Glutamatergic neuron (in vitro differentiated cells): Measurements from ENCODE around the gene EREG. TPM values are rescaled to one million over a fixed set of nuclear protein-coding genes. Genes with fewer than 3 reads are reported as not detected.

Source experiments
- DNase-seq: peaks from one replicate; pipeline ENCODE4 v3.0.0; 2022
- H3K27ac Mint-ChIP-seq: one replicate; pipeline ENCODE4 v1.8.0; 2020; ENCODE audit warnings: mild to moderate bottlenecking, mixed read lengths, inconsistent platforms; ENCODE audit not compliant: unreplicated experiment
- H3K27me3 Mint-ChIP-seq: one replicate; pipeline ENCODE4 v1.8.0; 2020; ENCODE audit warnings: mild to moderate bottlenecking, moderate library complexity, mixed read lengths, inconsistent platforms; ENCODE audit not compliant: unreplicated experiment
- H3K36me3 Mint-ChIP-seq: one replicate; pipeline ENCODE4 v1.8.0; 2020; ENCODE audit warnings: mild to moderate bottlenecking, mixed read lengths, inconsistent platforms; ENCODE audit not compliant: unreplicated experiment
- H3K4me1 Mint-ChIP-seq: one replicate; pipeline ENCODE4 v1.8.0; 2020; ENCODE audit warnings: mild to moderate bottlenecking, low read depth, mixed read lengths, inconsistent platforms; ENCODE audit not compliant: unreplicated experiment
- H3K4me3 Mint-ChIP-seq: one replicate; pipeline ENCODE4 v1.8.0; 2020; ENCODE audit warnings: mild to moderate bottlenecking, mixed read lengths, inconsistent platforms; ENCODE audit not compliant: unreplicated experiment
- H3K9me3 Mint-ChIP-seq: one replicate; pipeline ENCODE4 v1.8.0; 2020; ENCODE audit warnings: mild to moderate bottlenecking, moderate library complexity, mixed read lengths, inconsistent platforms; ENCODE audit not compliant: unreplicated experiment
- CTCF ChIP-seq: fragments of 200-600 bp; sonication (generic); IDR thresholded peaks from one replicate; pipeline ENCODE4 v1.5.0; 2021; ENCODE audit not compliant: partially characterized antibody, unreplicated experiment
- total RNA-seq: library from RNA; stranded (reverse); fragmentation: NEBNext Ultra II Directional; extraction: Animal tissue kit (Norgen Biotek cat#: 25700); gene quantifications from one replicate; pipeline ENCODE4 v1.2.1, GENCODE V29; 2021; ENCODE audit not compliant: unreplicated experiment

EREG gene
- total RNA-seq, 1 donor from 2014 or later: not detected

- H3K27me3 Mint-ChIP-seq: peaks cover 2% of the 10 kb centered on the region
- H3K27ac Mint-ChIP-seq: no peak overlapping the region
- TF ChIP-seq CTCF: no peak
- H3K4me3 Mint-ChIP-seq: no peak overlapping the region
- DNase-seq: no peak
- no peaks in the 10 kb centered on the region for H3K4me1 Mint-ChIP-seq
- H3K9me3 Mint-ChIP-seq: no peaks in the 10 kb centered on the region
- no peaks in the 10 kb centered on the region for H3K36me3 Mint-ChIP-seq
Observed at GRCh38 chr4:74390677-74391076, 25.7 kb downstream of the EREG start.

- no peak for TF ChIP-seq CTCF
- Mint-ChIP-seq H3K27me3 (peaks cover 2% of the 10 kb centered on the region), H3K36me3 (no peaks in the 10 kb centered on the region)
Observed at GRCh38 chr4:74391346-74391745, 26.4 kb downstream of the EREG start.

GRCh38 chr4:74391890-74392475 is 27.0 kb downstream of the EREG start:
- H3K4me1 Mint-ChIP-seq: no peaks in the 10 kb centered on the region
- no peak overlapping the region for H3K4me3 Mint-ChIP-seq
- peaks cover 2% of the 10 kb centered on the region for H3K27me3 Mint-ChIP-seq
- no peaks in the 10 kb centered on the region for H3K9me3 Mint-ChIP-seq
- no peaks in the 10 kb centered on the region for H3K36me3 Mint-ChIP-seq
- no peak overlapping the region for H3K27ac Mint-ChIP-seq
- no peak for TF ChIP-seq CTCF
- DNase-seq: no peak

More at GRCh38 chr4:74391346-74391745, 26.4 kb downstream of the EREG start:
- Mint-ChIP-seq H3K4me3 (no peak overlapping the region), H3K27ac (no peak overlapping the region), H3K4me1 (no peaks in the 10 kb centered on the region), H3K9me3 (no peaks in the 10 kb centered on the region)
- DNase-seq: no peak

GRCh38 chr4:74394476-74395136 is 29.7 kb downstream of the EREG start:
- Mint-ChIP-seq H3K9me3 (no peaks in the 10 kb centered on the region), H3K4me3 (no peak overlapping the region), H3K4me1 (no peaks in the 10 kb centered on the region), H3K27ac (no peak overlapping the region), H3K36me3 (no peaks in the 10 kb centered on the region), H3K27me3 (peaks cover 3% of the 10 kb centered on the region)
- no peak for TF ChIP-seq CTCF
- DNase-seq: no peak

- no peaks in the 10 kb centered on the region for H3K4me1 Mint-ChIP-seq
- no peak for DNase-seq
- H3K9me3 Mint-ChIP-seq: no peaks in the 10 kb centered on the region
- no peak overlapping the region for H3K27ac Mint-ChIP-seq
- H3K36me3 Mint-ChIP-seq: no peaks in the 10 kb centered on the region
- no peak overlapping the region for H3K4me3 Mint-ChIP-seq
- no peak for TF ChIP-seq CTCF
- peaks cover 3% of the 10 kb centered on the region for H3K27me3 Mint-ChIP-seq
Observed at GRCh38 chr4:74395633-74396032, 30.7 kb downstream of the EREG start.
